Frontal cortex (tissue), 4 donors: ENCODE data around the gene FAM229A. TPM values are rescaled to one million over a fixed set of nuclear protein-coding genes. Genes with fewer than 3 reads are reported as not detected.

Experiments used
- DNase-seq, 2 donors: peaks; one replicate each; pipeline ENCODE4 v3.0.0; 2012; ENCODE audit warnings: low spot score in 2 of 2
- FAIRE-seq: peaks from 2 replicates; lab custom pipeline; 2012; peaks lifted over from hg19 to GRCh38; lab: Jason Lieb, UNC
- total RNA-seq: library from RNA; depleted of rRNA; stranded (reverse); fragments of >200 nt; gene quantifications from one replicate; pipeline ENCODE4 v1.2.3, GENCODE V29; 2014
- donor health status: control.
- donor health status: control.
- donor health status: control.

Gene FAM229A
- total RNA-seq, 1 donor from 2014 or later: 2.0 TPM

DNA sequence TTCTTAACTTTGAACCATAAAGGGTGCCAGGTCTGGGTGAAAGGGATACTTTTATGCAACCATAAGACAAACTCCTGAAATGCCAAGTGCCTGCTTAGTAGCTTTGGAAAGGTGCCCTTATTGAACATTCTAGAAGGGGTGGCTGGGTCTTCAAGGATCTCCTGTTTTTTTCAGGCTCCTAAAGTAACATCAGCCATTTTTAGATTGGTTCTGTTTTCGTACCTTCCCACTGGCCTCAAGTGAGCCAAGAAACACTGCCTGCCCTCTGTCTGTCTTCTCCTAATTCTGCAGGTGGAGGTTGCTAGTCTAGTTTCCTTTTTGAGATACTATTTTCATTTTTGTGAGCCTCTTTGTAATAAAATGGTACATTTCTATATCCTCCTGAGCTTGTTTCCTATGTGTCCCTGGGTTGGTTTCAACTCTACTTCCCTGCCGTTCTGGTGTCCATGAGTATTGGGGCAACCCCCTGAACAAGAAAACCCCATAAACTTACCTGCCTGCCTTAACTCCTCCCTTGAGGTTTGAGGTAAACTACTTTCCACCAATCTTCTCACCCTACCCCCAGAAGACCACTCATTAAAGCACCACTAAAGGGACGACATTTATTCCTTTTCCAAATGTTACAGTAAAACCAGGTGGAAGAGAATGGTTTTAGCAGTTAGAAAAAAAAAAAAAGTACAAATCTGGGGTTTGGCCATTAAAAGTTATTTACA is 28.9 kb downstream of the FAM229A start:
- no peak for FAIRE-seq

GRCh38 chr1:32332290-32333079 is 29.8 kb downstream of the FAM229A start:
- no peak for DNase-seq

More for the DNA sequence above, 28.9 kb downstream of the FAM229A start:
- DNase-seq: no peak

DNA sequence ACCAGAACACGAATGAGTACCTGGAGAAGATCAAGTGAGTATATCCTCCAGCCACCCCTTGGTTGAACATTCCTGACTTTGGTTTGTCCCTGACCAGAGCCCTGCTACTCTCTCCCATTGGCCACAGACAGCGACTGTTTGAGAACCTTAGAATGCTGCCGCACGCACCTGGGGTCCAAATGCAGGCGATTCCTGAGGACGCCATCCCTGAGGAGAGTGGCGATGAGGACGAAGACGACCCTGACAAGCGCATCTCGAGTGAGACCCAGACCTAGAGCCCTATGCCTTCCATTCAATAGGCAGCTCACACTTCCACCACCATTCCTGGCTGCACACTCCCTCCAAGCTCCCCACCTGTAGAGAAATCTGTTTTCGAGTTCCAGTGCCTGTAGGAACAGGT is 30.7 kb downstream of the FAM229A start:
- FAIRE-seq (no peak), DNase-seq (no peak)

More at GRCh38 chr1:32332290-32333079, 29.8 kb downstream of the FAM229A start:
- FAIRE-seq: no peak

DNA sequence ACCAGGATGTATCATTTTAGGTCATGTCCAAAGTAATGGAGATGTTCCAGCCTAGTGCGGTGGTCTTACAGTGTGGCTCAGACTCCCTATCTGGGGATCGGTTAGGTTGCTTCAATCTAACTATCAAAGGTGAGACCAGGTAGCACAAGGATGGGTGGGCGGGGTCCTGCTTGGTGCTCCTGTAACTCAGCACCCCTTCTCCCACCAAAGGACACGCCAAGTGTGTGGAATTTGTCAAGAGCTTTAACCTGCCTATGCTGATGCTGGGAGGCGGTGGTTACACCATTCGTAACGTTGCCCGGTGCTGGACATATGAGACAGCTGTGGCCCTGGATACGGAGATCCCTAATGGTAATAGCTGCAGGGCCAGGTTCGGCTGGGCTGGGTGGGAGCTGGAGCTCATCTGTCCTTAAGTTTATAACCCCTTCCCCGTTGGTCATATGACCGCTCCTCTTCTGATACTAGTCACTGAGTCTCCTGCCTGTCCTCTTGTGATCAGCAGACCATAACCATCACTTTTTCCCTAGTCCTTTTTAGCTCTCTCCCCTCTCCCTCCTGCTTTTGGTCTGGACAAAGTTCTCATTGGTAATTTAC is 31.6 kb downstream of the FAM229A start:
- DNase-seq (no peak), FAIRE-seq (no peak)

- FAIRE-seq (no peak), DNase-seq (no peak)
Measured at GRCh38 chr1:32329931-32330466, 32.3 kb downstream of the FAM229A start.

GRCh38 chr1:32327204-32327603 is 35.1 kb downstream of the FAM229A start:
- DNase-seq (no peak), FAIRE-seq (no peak)

GRCh38 chr1:32321712-32322291 is 40.5 kb downstream of the FAM229A start:
- DNase-seq: no peak
- FAIRE-seq: no peak

- FAIRE-seq (no peak), DNase-seq (no peak)
Measured at GRCh38 chr1:32318127-32318869, 44.0 kb downstream of the FAM229A start.

DNA sequence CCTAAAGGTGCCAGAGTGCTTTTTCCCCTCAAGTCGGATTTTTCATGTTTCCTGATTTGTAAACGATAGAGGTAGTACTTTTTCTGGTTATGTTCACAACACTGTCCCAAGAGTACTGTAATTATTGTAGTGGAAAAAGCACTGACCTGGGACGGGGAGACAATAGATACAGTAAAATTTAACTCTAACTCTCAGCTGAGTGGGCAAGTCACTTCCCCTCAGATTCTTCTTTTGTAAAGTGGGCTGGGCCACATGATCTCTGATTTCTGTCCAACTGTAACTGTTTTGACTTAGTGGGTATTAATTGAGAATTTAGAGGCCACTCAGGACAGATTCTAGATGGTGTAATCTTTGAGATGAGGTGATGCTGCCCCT is 45.4 kb downstream of the FAM229A start:
- no peak for DNase-seq
- FAIRE-seq: no peak

DNA sequence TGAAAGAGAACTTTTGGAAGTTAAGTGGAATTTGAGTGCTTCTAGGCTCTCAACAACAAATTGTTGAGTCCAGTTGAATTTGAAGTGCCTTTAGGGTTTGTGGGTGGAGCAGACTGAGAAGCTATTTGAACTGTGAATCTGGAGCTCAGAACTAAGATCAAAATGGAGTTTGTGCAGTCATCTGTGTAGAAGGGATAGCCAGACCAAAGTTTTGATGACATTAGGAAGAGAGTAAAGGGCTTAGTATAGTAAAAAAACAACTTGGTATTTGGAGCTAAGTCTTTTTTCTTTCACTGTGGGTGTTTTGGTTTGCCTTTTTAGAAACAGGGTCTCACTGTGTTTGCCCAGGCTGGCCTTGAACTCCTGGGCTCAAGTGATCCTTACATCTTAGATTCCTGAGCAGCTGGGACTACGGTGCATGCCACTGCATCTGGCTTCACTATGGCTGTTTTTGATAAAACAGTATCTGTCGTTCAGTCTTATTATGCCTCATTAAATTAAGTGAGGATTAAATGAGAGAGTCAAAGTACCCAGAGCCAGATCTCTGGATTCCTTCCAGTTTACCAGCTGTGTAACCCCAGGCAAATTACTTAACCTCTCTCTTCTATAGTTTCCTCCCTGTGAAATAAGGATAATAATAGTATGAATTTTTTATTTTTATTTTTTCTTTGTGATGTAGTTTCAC is 50.4 kb downstream of the FAM229A start:
- no peak for FAIRE-seq
- DNase-seq: no peak

Other genes with a start within 250 kb of the FAM229A start
- gene TXLNA, start 182.8 kb downstream of the FAM229A start, total RNA-seq: 20.4 TPM
- 34.2 TPM for gene CCDC28B, start 161.9 kb downstream of the FAM229A start, total RNA-seq
- gene IQCC, start 156.8 kb downstream of the FAM229A start, total RNA-seq: 3.3 TPM
- gene DCDC2B, start 153.4 kb downstream of the FAM229A start, total RNA-seq: not detected
- gene TMEM234, start 140.1 kb downstream of the FAM229A start, total RNA-seq: 12.2 TPM
- 98.6 TPM for gene EIF3I, start 140.1 kb downstream of the FAM229A start, total RNA-seq
- 0.41 TPM for gene FAM167B, start 115.3 kb downstream of the FAM229A start, total RNA-seq
- gene LCK, start 111.2 kb downstream of the FAM229A start, total RNA-seq: not detected
- gene HDAC1, start 70.4 kb downstream of the FAM229A start, total RNA-seq: 19.6 TPM
- 373 TPM for gene MARCKSL1, start 26.3 kb downstream of the FAM229A start, total RNA-seq
- gene TSSK3, start 54 bp upstream of the FAM229A start, total RNA-seq: 0.41 TPM
- gene BSDC1, start 32.0 kb upstream of the FAM229A start, total RNA-seq: 65.2 TPM
- gene ZBTB8B, start 102.6 kb upstream of the FAM229A start, total RNA-seq: 15.9 TPM
- 43.2 TPM for gene ZBTB8A, start 176.9 kb upstream of the FAM229A start, total RNA-seq